Epithelial cell of proximal tubule (primary cell): Measurements from ENCODE around the gene BRIP1. TPM values are rescaled to one million over a fixed set of nuclear protein-coding genes. Genes with fewer than 3 reads are reported as not detected.

Experiments
- DNase-seq: peaks from one replicate; pipeline ENCODE4 v3.0.0-alpha.2; 2011; ENCODE audit warnings: low read depth
- H3K4me3 ChIP-seq: 2 replicates; pipeline ENCODE4 v1.5.1; 2011; ENCODE audit warnings: low read depth, mild to moderate bottlenecking, low read length
- total RNA-seq: library from RNA; depleted of rRNA; stranded (reverse); fragments of >200 nt; gene quantifications from 2 replicates; pipeline ENCODE4 v1.2.3, GENCODE V29; 2015
- TF ChIP-seq, protein P1 (sequence below): conservative IDR thresholded peaks from 2 replicates; pipeline ENCODE4 v1.5.1; 2012; ENCODE audit warnings: low read depth, mild to moderate bottlenecking, low read length

The BRIP1 gene
- total RNA-seq, 1 donor from 2014 or later: 12.6 TPM

DNA sequence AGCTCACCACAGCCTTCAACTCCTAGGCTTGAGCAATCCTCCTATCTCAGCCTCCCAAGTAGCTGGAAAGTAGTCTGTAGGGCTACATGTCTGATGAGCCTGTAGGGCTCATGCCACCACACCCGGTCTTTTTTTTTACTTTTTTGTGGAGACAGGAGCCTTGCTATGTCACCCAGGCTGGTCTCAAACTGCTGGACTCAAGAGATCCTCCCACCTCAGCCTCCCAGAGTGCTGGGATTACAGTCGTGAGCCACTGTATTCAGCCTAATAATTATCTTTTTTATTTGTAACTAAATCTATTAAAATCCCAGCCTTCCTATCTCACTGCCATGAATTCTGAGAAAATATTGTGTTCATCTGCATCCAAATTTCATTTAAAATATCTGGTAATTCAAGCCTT lies 15.1 kb downstream of the BRIP1 start:
- H3K4me3 ChIP-seq: no peak overlapping the region
- TF ChIP-seq, protein P1, sequence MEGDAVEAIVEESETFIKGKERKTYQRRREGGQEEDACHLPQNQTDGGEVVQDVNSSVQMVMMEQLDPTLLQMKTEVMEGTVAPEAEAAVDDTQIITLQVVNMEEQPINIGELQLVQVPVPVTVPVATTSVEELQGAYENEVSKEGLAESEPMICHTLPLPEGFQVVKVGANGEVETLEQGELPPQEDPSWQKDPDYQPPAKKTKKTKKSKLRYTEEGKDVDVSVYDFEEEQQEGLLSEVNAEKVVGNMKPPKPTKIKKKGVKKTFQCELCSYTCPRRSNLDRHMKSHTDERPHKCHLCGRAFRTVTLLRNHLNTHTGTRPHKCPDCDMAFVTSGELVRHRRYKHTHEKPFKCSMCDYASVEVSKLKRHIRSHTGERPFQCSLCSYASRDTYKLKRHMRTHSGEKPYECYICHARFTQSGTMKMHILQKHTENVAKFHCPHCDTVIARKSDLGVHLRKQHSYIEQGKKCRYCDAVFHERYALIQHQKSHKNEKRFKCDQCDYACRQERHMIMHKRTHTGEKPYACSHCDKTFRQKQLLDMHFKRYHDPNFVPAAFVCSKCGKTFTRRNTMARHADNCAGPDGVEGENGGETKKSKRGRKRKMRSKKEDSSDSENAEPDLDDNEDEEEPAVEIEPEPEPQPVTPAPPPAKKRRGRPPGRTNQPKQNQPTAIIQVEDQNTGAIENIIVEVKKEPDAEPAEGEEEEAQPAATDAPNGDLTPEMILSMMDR: no peak

DNA sequence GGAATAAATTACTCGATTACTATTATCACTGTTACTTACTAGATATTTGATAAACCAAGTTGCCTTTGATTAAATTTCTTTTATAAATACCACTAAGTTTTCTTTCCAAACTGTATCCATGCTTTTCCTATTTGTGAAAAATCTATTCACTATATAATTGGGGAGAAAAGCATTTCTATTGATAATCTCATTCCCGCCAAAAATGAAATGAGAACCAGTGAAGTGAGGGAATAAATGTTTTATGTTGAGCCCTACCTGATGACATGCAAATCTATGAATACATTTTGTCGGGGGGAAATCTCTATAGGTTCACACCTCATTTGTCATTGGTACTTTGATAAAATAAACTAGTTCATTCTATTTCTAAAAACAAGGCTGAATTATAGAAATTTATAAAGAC lies 15.7 kb downstream of the BRIP1 start:
- TF ChIP-seq, protein P1: no peak
- no peak overlapping the region for H3K4me3 ChIP-seq
- no peak for DNase-seq

More for the DNA sequence above, 15.1 kb downstream of the BRIP1 start:
- DNase-seq: no peak

DNA sequence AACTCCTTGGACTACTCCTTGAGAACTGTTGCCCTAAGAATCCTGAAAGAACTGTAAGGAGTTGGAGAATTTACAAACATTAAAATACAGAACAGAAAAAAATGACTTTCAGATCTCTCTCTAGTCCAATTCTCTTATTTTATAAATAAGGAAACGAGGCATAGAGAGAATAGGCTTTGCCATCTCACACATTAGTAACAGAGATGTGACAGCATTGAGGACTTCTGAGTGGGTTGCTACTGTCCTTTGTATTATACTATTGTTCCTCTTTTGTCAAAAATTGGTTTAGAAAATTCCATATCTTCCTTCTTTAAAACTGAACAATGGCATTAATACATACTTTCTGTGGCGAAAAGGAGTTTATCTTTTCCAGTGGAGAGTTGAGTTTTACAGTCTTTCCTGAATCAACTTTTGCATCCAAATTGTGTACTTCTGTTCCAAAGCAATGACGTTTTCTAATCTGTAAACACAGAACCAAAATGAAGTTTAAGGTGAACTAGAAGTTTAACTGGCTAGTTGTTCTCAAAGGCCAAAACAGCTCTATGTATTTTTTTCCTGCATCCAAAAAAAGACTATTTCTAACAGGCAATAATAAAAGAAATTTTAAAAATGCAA lies 16.5 kb downstream of the BRIP1 start:
- TF ChIP-seq, protein P1: no peak
- H3K4me3 ChIP-seq: no peak overlapping the region
- no peak for DNase-seq

DNA sequence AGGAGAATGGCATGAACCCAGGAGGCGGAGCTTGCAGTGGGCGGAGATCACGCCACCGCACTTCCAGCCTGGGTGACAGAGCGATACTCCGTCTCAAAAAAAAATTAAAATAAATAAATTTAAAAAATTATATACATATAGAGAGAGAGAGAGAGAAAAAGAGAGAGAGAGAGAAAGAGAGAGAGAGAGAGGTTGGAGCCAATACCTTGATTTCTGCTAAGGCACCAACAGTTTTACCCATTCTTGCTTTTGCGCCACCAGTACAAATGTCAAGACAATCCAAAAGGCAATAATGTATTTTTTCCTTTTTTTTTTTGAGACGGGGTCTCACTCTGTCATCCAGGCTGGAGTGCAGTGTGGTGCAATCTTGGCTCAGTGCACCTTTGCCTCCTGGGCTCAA lies 17.2 kb downstream of the BRIP1 start:
- no peak for DNase-seq
- TF ChIP-seq, protein P1: no peak
- no peak overlapping the region for H3K4me3 ChIP-seq

DNA sequence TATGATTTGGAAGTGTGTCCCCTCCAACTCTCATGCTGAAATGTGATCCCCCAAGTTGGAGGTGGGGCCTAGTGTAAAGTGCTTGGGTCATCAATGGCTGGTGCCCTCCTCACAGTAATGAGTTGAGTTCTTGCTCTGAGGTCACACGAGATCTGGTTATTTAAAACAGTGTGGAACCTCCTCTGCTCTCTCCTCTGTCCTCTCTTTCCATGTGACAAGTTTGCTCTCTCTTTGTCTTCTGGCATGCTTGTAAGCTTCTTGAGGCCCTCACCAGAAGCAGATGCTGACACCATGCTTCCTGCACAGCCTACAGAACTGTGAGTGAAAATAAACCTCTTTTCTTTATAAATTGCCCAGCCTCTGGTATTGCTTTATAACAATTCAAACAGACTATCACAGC lies 19.9 kb downstream of the BRIP1 start:
- TF ChIP-seq, protein P1: no peak
- H3K4me3 ChIP-seq: no peak overlapping the region
- DNase-seq: no peak

DNA sequence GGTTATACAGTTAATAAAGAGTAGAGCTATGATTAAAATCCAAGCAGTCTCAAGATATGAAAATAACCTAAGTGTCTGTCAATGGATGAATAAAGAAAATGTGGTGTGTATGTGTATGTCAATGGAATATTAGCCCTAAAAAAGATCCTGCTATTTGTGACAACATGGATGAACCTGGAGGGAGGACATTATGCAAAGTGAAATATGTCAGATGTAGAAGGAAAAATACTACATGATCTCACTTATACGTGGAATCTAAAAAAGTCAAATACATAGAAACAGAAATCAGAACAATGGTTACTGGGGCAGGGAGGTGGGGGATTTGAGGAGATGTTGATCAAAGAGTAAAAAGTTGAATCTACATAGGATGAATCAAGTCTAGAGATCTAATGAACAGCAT lies 20.4 kb downstream of the BRIP1 start:
- H3K4me3 ChIP-seq: no peak overlapping the region
- no peak for DNase-seq
- TF ChIP-seq, protein P1: no peak

DNA sequence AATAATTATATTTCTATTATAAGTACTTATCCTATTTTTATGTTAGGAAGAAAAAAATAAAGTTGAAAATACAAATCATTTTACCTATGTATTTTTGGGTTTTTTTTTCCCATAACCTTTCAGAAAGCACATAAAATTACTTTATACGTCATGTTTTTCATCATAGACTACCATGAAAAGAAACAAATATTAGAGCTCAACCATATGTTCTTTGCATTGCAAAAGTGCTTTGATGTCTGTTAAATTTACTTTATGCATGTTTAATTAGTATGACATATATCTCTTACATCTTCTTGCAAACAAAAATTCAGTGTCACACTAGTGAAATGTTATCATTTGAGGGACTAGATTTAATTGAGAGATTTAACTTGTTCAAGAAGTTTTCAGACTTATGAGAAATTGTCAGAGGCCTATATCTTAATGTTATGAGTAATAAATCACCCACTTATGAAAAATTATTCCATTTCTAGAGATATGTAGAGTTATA lies 24.0 kb downstream of the BRIP1 start:
- DNase-seq: no peak
- H3K4me3 ChIP-seq: no peak overlapping the region
- TF ChIP-seq, protein P1: no peak
